OCI-LY7 (cell line): Measurements from ENCODE around the gene F2. TPM values are rescaled to one million over a fixed set of nuclear protein-coding genes. Genes with fewer than 3 reads are reported as not detected.
A peak's percentile ranks its signal among the peaks of the same experiment; 100 is the strongest.

Source experiments
- BruUV-seq: library from RNA; stranded (reverse); fragments of 400-500 nt; replicated peaks from 2 replicates; lab custom pipeline; 2021; lab: Mats Ljungman, UMichigan
- CTCF ChIA-PET: fragments of 300-600 bp; sonication (Branson Sonifier 250); formaldehyde crosslinking; loops from one replicate; lab custom pipeline; 2022; ENCODE audit warnings: antibody characterized with exemption; ENCODE audit not compliant: unreplicated experiment; lab: Charles Lee
- POLR2A ChIA-PET: fragments of 300-600 bp; sonication (Branson Sonifier 250); formaldehyde crosslinking; loops from one replicate; lab custom pipeline; 2022; ENCODE audit warnings: antibody characterized with exemption; lab: Charles Lee
- DNase-seq: peaks from one replicate; pipeline ENCODE4 v3.0.0-alpha.2; 2015; ENCODE audit warnings: low spot score
- H2AFZ ChIP-seq: fragments of 200-600 bp; sonication (generic), shearing (Covaris generic); 2 replicates; pipeline ENCODE4 v1.6.1; 2014; ENCODE audit warnings: mild to moderate bottlenecking, antibody characterized with exemption, low read length, moderate library complexity
- H3K27ac ChIP-seq: fragments of 200-600 bp; sonication (generic); 2 replicates; pipeline ENCODE4 v1.5.1; 2014; ENCODE audit warnings: mixed run types, low read depth, mild to moderate bottlenecking, moderate library complexity, low read length, inconsistent platforms; ENCODE audit not compliant: poor library complexity, severe bottlenecking
- H3K36me3 ChIP-seq: fragments of 200-600 bp; sonication (generic); 2 replicates; pipeline ENCODE4 v1.6.1; 2014; ENCODE audit warnings: mild to moderate bottlenecking, antibody characterized with exemption, low read length, moderate library complexity, mixed read lengths; ENCODE audit not compliant: insufficient read depth
- H3K4me1 ChIP-seq: fragments of 200-600 bp; sonication (generic); 2 replicates; pipeline ENCODE4 v1.5.1; 2014; ENCODE audit warnings: mild to moderate bottlenecking, low read length; ENCODE audit not compliant: insufficient read depth, poor library complexity, severe bottlenecking
- H3K4me2 ChIP-seq: fragments of 200-600 bp; sonication (generic); 2 replicates; pipeline ENCODE4 v1.6.1; 2014; ENCODE audit warnings: mild to moderate bottlenecking, low read length
- H3K4me3 ChIP-seq: fragments of 200-600 bp; sonication (generic); 2 replicates; pipeline ENCODE4 v1.5.1; 2014; ENCODE audit warnings: mild to moderate bottlenecking, low read depth, low read length; ENCODE audit not compliant: poor library complexity, severe bottlenecking
- H3K79me2 ChIP-seq: fragments of 200-600 bp; sonication (generic); 2 replicates; pipeline ENCODE4 v1.6.1; 2016; ENCODE audit warnings: low read depth, mild to moderate bottlenecking, low read length, moderate library complexity, mixed read lengths; ENCODE audit not compliant: insufficient read depth
- H3K9me2 ChIP-seq: fragments of 200-600 bp; sonication (generic); 2 replicates; pipeline ENCODE4 v1.6.1; 2016; ENCODE audit warnings: mild to moderate bottlenecking, low read length, mixed read lengths; ENCODE audit not compliant: insufficient read depth
- H3K9me3 ChIP-seq: fragments of 200-600 bp; sonication (generic); 2 replicates; pipeline ENCODE4 v1.6.1; 2014; ENCODE audit warnings: mild to moderate bottlenecking, mixed run types, low read length, mixed read lengths
- H4K20me1 ChIP-seq: fragments of 200-600 bp; sonication (generic); 2 replicates; pipeline ENCODE4 v1.6.1; 2014; ENCODE audit warnings: mild to moderate bottlenecking, antibody characterized with exemption, low read length, moderate library complexity, mixed read lengths; ENCODE audit not compliant: insufficient read depth
- EZH2phosphoT487 ChIP-seq: fragments of 200-600 bp; sonication (generic); IDR thresholded peaks from 2 replicates; pipeline ENCODE4 v1.6.1; 2018; ENCODE audit warnings: low read depth, borderline replicate concordance, mild to moderate bottlenecking, mixed run types, antibody characterized with exemption, low read length, moderate library complexity, mixed read lengths
- intact Hi-C: fragments of 100-400 bp; cut with micrococcal nuclease; formaldehyde crosslinking; loops from one replicate; pipeline ENCODE4 v1.10.0; 2022; ENCODE audit not compliant: unreplicated experiment
- total RNA-seq, 2 experiments: library from RNA; depleted of rRNA in 1 of 2; stranded (reverse); fragments of >200 nt in 1 of 2; shearing (Covaris generic) in 1 of 2; gene quantifications; 2 replicates each; pipeline ENCODE4 v1.2.3, GENCODE V29; 2014 to 2022
- TF ChIP-seq, protein P1 (sequence below): fragments of 200-600 bp; sonication (generic); conservative IDR thresholded peaks from 2 replicates; pipeline ENCODE4 v1.5.1; 2014; ENCODE audit warnings: mild to moderate bottlenecking, antibody characterized with exemption, low read length, moderate library complexity, mixed read lengths

F2 gene
- total RNA-seq, 2 experiments from 2014 or later, result 0.48 TPM; not detected in 1

DNA sequence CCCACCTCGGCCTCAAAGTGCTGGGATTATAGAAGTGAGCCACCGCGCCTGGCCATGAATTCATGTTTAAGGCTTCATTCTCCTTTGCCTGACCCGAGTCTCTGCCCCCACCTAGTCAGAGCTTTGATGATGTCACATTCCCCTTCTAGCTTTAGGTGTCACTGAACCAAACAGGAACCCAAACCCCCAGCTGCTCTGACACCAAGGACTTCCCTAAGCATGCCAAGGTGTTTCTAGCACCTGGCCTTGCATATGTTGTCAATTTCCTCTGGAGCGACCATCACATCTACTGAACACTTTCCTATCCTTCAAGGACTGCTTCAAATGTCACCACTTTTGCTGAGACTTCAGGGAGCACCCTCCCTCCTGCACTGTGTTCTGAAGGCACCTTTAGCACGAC is 2.3 kb downstream of the F2 start:
- H3K27ac ChIP-seq, result no peak overlapping the region
- TF ChIP-seq, protein P1, sequence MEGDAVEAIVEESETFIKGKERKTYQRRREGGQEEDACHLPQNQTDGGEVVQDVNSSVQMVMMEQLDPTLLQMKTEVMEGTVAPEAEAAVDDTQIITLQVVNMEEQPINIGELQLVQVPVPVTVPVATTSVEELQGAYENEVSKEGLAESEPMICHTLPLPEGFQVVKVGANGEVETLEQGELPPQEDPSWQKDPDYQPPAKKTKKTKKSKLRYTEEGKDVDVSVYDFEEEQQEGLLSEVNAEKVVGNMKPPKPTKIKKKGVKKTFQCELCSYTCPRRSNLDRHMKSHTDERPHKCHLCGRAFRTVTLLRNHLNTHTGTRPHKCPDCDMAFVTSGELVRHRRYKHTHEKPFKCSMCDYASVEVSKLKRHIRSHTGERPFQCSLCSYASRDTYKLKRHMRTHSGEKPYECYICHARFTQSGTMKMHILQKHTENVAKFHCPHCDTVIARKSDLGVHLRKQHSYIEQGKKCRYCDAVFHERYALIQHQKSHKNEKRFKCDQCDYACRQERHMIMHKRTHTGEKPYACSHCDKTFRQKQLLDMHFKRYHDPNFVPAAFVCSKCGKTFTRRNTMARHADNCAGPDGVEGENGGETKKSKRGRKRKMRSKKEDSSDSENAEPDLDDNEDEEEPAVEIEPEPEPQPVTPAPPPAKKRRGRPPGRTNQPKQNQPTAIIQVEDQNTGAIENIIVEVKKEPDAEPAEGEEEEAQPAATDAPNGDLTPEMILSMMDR, result no peak
- peak; percentile 51 for DNase-seq
- BruUV-seq, result no TSS peak
- intact Hi-C loops, result no loop called here
- H4K20me1 ChIP-seq, result no peaks in the 10 kb centered on the region
- H3K4me2 ChIP-seq, result no peak overlapping the region
- ChIA-PET CTCF (no interaction called here), POLR2A (interaction anchor here (0.6 kb wide), 1 partner anchor 1344 kb away, joined by 3 read pairs; no protein-coding TSS in a partner anchor)
- H3K4me3 ChIP-seq, result no peak overlapping the region
- no peaks in the 10 kb centered on the region for H3K9me2 ChIP-seq
- H3K79me2 ChIP-seq, result no peaks in the 10 kb centered on the region
- no peaks in the 10 kb centered on the region for H3K36me3 ChIP-seq
- H3K4me1 ChIP-seq, result peaks cover 17% of the 10 kb centered on the region
- no peaks in the 10 kb centered on the region for H3K9me3 ChIP-seq
- H2AFZ ChIP-seq, result no peak overlapping the region

- TF ChIP-seq EZH2phosphoT487, result no peak
- TF ChIP-seq, protein P1, result no peak
- Histone ChIP-seq H3K9me3 (no peaks in the 10 kb centered on the region), H3K79me2 (no peaks in the 10 kb centered on the region), H3K27ac (no peak overlapping the region), H3K9me2 (no peaks in the 10 kb centered on the region), H2AFZ (no peak overlapping the region), H3K4me3 (no peak overlapping the region), H3K4me1 (peaks cover 17% of the 10 kb centered on the region), H3K4me2 (no peak overlapping the region), H3K36me3 (no peaks in the 10 kb centered on the region), H4K20me1 (no peaks in the 10 kb centered on the region)
- BruUV-seq, result no TSS peak
- intact Hi-C loops, result no loop called here
- CTCF ChIA-PET, result no interaction called here
- DNase-seq, result no peak
- POLR2A ChIA-PET, result interaction anchor here (0.7 kb wide), 1 partner anchor 42 kb away, joined by 3 read pairs; no protein-coding TSS in a partner anchor
Observed at GRCh38 chr11:46722566-46723358, 3.7 kb downstream of the F2 start.

- Histone ChIP-seq H3K4me2 (no peak overlapping the region), H3K27ac (no peak overlapping the region), H3K4me1 (peaks cover 13% of the 10 kb centered on the region), H2AFZ (no peak overlapping the region), H3K4me3 (no peak overlapping the region), H3K36me3 (no peaks in the 10 kb centered on the region), H4K20me1 (no peaks in the 10 kb centered on the region), H3K79me2 (no peaks in the 10 kb centered on the region), H3K9me3 (no peaks in the 10 kb centered on the region), H3K9me2 (no peaks in the 10 kb centered on the region)
- ChIA-PET CTCF (no interaction called here), POLR2A (no interaction called here)
- no peak for DNase-seq
- TF ChIP-seq, protein P1, result no peak
- no peak for TF ChIP-seq EZH2phosphoT487
- no TSS peak for BruUV-seq
- intact Hi-C loops, result no loop called here
Observed at GRCh38 chr11:46723359-46723680, 4.3 kb downstream of the F2 start.
